ENCODE measurements around the gene SLC25A10.

SLC25A10 gene

GRCh38 chr17:81687770-81688541 is 24.1 kb upstream of the SLC25A10 start:
- no peak for DNase-seq

DNA sequence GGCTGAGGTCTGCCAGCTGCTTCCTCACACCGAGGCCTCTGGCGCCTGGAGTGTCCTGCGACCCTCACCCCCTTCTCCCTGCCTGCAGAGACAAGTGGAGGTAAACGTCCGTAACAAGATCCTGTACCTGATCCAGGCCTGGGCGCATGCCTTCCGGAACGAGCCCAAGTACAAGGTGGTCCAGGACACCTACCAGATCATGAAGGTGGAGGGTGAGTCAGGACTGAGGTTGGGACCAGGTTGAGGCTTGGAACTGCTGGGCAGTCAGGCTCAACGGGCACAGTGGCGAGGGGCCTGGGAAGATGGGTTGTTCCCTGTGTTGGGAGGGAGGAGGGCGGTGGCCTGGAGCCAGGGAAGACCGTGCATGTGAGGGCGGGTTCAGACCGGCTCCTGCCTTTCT is 23.5 kb upstream of the SLC25A10 start:
- DNase-seq: no peak

GRCh38 chr17:81690066-81690465 is 22.0 kb upstream of the SLC25A10 start:
- DNase-seq: no peak

- no peak for DNase-seq
Observed at GRCh38 chr17:81690549-81690948, 21.5 kb upstream of the SLC25A10 start.

- no peak for DNase-seq
Observed at GRCh38 chr17:81691196-81691595, 20.9 kb upstream of the SLC25A10 start.

DNA sequence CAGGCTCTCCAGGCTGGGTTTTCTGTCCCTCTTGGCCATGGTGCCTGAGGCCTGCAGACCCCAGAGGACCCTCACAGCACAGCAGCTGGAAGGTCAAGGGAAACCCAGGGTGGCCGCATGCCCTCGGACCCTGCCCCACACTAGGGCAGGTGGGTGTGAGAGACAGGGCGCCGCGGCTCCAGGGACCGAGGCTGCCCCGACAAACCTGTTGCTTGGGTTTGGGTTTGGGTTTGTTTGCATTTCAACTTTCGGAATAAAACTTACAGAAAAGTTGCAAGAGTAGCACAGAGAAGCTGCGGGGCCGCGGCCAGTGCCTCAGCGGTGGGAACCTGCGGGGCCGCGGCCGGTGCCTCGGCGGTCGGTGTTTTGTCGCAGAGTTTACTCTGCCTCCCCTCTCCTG is 20.5 kb upstream of the SLC25A10 start:
- DNase-seq: no peak

DNA sequence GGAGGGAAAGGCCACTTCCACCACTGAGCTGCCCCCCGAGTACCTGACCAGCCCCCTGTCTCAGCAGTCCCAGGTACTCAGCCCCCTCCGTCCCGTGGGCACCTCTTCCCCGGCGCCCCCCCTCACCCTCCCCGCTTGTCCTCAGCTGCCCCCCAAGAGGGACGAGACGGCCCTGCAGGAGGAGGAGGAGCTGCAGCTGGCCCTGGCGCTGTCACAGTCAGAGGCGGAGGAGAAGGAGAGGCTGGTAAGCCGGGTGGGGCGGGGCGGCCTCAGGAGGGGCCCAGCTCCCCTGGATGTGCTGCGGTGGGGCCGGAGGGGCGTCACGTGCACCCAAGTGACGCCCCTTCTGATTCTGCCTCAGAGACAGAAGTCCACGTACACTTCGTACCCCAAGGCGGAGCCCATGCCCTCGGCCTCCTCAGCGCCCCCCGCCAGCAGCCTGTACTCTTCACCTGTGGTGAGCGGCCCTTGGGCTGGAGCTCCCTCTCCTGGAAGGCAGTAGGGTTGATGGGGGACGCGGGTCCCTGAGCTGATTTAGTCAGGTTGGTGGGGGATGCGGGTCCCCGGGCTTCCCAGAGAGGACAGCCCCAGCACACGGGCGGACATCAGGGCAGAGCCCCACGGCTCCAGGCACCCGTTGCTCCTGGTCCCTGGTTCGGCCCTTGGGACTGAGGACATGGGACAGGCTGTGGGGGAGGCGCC is 18.4 kb upstream of the SLC25A10 start:
- DNase-seq: no peak

GRCh38 chr17:81694810-81695209 is 17.3 kb upstream of the SLC25A10 start:
- no peak for DNase-seq

DNA sequence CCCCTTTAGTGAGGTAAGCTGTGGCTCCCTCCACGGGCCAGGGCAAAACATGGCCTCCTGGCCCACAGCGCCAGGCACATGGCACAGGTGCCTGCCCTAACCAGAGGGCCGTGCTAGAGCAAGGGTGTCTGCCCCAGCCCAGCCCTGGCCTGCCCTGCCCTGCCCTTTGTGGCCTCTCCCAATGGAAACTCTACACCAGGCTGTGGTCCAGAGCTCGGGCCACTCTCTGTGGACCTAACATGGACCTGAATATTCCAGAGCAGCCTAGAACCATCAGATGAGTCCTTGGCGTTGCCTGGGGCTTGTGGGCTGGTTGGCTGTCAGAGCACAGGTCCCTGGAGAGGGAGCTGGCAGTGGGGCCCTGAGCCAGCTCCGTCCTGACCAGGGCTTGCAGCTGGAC is 16.9 kb upstream of the SLC25A10 start:
- no peak for DNase-seq

DNA sequence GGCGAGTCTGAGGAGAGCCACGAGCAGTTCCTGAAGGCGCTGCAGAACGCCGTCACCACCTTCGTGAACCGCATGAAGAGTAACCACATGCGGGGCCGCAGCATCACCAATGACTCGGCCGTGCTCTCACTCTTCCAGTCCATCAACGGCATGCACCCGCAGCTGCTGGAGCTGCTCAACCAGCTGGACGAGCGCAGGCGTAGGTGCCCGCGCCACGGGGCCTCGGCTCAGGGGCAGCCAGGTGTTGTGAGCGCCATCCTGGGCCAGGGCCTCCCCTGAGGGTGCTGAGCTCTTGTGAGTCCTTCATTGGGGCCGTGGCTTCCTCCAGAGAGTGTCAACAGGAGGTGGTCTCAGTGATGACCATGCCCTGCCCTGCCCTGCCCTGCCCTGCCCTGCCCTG is 16.3 kb upstream of the SLC25A10 start:
- DNase-seq: no peak

DNA sequence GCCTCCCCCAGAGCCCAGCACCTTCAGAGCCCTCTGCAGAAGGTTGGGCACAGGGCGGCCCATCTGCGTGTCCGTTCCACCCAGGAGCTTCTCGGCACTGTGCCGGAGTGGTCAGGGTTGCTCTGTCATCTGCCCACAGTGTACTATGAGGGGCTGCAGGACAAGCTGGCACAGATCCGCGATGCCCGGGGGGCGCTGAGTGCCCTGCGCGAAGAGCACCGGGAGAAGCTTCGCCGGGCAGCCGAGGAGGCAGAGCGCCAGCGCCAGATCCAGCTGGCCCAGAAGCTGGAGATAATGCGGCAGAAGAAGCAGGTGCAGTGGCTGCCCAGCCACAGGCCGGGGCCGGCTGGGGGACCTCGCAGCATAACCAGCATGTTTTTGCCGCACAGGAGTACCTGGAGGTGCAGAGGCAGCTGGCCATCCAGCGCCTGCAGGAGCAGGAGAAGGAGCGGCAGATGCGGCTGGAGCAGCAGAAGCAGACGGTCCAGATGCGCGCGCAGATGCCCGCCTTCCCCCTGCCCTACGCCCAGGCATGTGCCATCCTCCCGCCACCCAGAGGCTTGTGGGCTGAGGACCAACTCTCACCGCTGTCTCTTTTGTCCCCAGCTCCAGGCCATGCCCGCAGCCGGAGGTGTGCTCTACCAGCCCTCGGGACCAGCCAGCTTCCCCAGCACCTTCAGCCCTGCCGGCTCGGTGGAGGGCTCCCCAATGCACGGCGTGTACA is 15.7 kb upstream of the SLC25A10 start:
- no peak for DNase-seq

DNA sequence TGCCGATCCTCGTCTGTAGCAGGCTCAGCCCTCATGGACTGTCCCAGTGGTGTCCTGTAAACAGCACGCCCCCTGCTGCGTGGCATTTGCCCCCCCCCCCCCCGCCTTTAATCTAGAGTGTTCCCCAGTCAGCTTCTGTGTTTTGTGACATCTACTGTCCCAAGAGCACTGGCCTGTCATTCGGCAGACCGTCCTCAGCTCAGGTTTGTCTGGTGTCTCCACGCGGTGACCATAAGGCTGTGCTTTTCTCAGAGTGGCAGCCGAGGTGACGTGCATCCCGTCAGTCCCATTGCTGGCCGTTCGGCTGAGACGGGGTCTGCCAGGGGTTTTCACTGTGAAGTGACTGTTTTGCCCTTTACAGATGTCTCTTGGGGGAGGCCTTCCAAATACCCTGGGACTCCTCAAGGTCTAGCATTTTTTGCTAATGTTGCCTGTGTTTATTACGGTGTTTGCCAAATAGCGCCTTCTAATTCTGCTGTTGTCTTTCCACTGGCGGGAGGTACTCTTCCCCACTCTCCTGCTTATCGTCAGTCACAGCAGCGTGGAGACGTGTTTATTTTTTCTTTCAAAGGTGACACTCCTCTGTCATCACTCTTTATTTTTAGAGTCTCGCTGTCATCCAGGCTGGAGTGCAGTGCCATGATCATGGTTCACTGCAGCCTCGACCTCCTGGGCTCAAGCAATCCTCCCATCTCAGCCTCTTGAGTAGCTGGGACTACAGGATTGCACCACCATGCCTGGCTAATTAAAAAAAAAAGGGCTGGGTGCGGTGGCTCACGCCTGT is 14.6 kb upstream of the SLC25A10 start:
- DNase-seq: no peak

GRCh38 chr17:81700353-81701287 is 11.5 kb upstream of the SLC25A10 start:
- DNase-seq: no peak

DNA sequence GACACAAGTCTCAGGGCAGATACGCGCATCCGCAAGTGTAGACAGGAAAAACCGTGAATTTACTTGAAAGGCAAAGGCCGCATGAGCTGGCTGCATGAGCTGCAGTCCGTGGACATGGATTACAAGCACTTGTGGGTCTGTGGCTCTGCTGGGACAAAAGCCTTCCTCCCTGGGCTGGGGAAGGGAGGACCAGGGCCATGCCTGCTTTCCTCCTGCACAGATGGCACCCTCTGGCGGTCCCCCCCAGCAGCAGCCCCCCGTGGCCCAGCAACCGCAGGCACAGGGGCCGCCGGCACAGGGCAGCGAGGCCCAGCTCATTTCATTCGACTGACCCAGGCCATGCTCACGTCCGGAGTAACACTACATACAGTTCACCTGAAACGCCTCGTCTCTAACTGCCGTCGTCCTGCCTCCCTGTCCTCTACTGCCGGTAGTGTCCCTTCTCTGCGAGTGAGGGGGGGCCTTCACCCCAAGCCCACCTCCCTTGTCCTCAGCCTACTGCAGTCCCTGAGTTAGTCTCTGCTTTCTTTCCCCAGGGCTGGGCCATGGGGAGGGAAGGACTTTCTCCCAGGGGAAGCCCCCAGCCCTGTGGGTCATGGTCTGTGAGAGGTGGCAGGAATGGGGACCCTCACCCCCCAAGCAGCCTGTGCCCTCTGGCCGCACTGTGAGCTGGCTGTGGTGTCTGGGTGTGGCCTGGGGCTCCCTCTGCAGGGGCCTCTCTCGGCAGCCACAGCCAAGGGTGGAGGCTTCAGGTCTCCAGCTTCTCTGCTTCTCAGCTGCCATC is 10.6 kb upstream of the SLC25A10 start:
- no peak for DNase-seq

- DNase-seq: peak; percentile 91 to 92
Observed at GRCh38 chr17:81702934-81703746, 8.9 kb upstream of the SLC25A10 start, which contains the start of gene MRPL12. Gene MRPL12 (plus strand): TSS chr17:81703367. CDS start chr17:81703502, 135 bp downstream.

DNA sequence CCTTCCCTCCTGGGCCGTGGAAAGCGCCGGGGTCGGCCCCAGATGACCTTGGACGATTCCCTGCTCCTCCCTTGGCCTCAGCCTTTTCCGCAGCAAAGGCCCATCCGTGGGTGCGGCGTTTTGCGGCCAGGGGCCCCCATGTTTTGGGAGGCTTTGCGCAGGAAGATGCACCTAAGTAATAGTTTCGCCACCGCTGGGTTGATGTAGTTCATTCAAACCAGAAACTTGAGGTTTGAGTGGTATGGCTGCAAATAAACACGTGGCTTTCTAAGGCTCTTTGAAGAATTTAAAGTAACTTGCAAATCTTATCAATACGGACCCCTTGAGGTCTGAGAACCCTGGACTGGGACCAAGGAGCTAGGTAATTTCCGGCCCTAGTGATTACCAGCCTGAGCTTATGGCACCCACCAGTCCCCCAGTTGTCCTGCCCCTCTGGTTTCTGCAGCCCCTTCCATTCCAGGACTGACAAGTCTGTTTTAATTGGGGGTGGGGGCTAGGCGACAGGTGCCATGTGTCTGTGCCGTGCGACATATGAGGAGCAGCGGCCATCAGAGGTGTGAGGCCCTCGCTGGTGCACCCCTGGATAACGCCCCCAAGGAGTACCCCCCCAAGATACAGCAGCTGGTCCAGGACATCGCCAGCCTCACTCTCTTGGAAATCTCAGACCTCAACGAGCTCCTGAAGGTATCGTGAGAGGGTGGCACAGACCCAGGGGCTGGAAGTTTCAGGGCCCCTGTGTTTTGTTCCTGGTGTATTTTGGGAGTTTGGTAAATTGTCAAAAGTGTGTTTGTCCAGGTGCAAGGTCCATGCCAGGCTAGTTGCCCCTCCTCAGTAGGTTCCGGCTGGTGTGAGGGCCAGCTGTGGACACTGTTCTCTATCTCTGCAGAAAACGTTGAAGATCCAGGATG is 8.1 kb upstream of the SLC25A10 start:
- peak in 1 of 2 donors; percentile 35 for DNase-seq

DNA sequence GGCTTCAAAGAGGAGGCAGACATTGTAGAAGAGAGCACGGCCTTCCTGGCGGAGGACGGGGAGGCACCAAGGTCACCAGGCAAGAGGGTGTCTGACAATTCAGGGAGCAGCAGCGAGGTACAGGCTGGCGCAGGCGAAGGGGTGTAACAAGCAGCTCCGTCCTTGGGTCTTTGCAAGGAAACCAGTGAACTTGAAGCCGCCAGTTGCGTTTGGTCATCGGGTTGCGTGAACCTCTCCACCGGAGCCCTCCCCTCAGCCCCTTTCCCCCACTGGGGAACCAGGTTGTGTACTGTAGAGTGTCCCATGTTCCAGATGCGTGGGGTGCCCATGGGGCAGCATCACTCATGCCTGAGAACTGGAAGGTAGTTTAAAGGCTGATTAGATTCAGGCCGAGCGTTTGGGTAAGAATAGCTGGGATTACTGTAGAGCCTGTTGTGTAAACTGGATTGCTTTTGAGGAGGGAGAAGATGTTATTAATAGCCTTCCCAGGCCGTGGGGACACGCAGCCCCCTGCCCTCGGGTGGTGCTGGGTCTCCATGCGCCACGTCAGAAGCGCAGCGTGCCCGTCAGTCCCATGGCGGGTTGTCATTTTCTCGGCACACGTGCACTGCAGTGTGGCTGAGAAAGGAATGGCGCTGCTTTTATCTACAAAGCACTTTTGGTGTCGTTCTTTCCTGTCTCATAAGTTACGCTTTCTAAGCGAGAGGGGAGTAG is 6.4 kb upstream of the SLC25A10 start:
- DNase-seq: no peak

- DNase-seq: no peak
Observed at GRCh38 chr17:81706232-81706611, 5.9 kb upstream of the SLC25A10 start.
